Transverse colon (tissue), 4 donors: ENCODE results near the gene NFASC.

Source experiments
- EP300 ChIP-seq: sonication (generic); formaldehyde crosslinking; IDR thresholded peaks from one replicate; pipeline ENCODE4 v1.6.1; 2017; ENCODE audit warnings: antibody characterized with exemption, low read depth
- POLR2A ChIP-seq: fragments of 450-650 bp; IDR thresholded peaks from one replicate; pipeline ENCODE4 v1.6.1; 2016; ENCODE audit warnings: antibody characterized with exemption, mild to moderate bottlenecking, moderate library complexity
- POLR2AphosphoS5 ChIP-seq, 3 donors: sonication (generic); formaldehyde crosslinking; IDR thresholded peaks; one replicate each; pipeline ENCODE4 v1.6.1; 2016; ENCODE audit warnings: antibody characterized with exemption in 3 of 3
- TF ChIP-seq, protein P1 (sequence below), 5 experiments: fragments of 200-600 bp in 3 of 5; fragments of 450-650 bp in 2 of 5; sonication (generic) in 3 of 5; IDR thresholded peaks; 1 replicate in 2 of 5; 2 replicates in 3 of 5; pipeline ENCODE4 v1.5.1; 2016 to 2017; ENCODE audit warnings: antibody characterized with exemption in 5 of 5, inconsistent platforms in 3 of 5, mild to moderate bottlenecking in 2 of 5, moderate library complexity in 1 of 5

DNA sequence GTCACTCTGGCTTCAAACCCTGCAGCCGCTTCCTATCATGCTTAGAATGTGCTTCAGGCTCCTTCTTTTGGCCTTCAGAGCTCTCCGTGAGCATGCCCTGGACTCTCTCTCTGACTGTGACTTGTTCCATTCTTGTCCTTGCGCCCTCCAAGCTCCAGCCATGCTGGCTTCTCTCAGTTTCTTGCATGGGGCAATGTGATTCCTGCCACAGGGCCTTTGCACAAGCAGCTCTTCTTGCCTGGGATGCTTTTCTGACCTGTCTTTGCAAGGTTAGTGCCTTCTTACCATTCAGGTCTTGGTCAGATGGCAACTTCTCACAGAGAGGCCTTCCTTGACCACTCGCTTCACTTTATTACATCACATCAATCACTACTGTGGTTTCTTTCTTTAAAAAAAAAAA lies 66.1 kb downstream of the NFASC start:
- TF ChIP-seq POLR2AphosphoS5 (IDR thresholded peaks at IDR 0.05) (no peak), EP300 (no peak), POLR2A (no peak)
- TF ChIP-seq, protein P1, sequence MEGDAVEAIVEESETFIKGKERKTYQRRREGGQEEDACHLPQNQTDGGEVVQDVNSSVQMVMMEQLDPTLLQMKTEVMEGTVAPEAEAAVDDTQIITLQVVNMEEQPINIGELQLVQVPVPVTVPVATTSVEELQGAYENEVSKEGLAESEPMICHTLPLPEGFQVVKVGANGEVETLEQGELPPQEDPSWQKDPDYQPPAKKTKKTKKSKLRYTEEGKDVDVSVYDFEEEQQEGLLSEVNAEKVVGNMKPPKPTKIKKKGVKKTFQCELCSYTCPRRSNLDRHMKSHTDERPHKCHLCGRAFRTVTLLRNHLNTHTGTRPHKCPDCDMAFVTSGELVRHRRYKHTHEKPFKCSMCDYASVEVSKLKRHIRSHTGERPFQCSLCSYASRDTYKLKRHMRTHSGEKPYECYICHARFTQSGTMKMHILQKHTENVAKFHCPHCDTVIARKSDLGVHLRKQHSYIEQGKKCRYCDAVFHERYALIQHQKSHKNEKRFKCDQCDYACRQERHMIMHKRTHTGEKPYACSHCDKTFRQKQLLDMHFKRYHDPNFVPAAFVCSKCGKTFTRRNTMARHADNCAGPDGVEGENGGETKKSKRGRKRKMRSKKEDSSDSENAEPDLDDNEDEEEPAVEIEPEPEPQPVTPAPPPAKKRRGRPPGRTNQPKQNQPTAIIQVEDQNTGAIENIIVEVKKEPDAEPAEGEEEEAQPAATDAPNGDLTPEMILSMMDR (IDR thresholded peaks at IDR 0.05) = no peak
